ENCODE measurements around the gene CNGA2. TPM values are rescaled to one million over a fixed set of nuclear protein-coding genes. Genes with fewer than 3 reads are reported as not detected.

CNGA2 gene
- total RNA-seq, 1 experiment from 2014 or later = not detected

- H3K27me3 ChIP-seq (ENCODE audit: insufficient read depth, low read length) = 0 out of 2 replicates have a peak, but pooled peaks cover 14% of the 10 kb centered on the region
- no peak overlapping the region for H3K4me2 ChIP-seq (ENCODE audit: low read length)
- H3K9me3 ChIP-seq (ENCODE audit: control insufficient read depth in 1 of 2, insufficient read depth in 1 of 2, low read depth in 1 of 2, low read length in 2 of 2) = no peaks in the 10 kb centered on the region
- ChIA-PET POLR2A (no interaction called here), CTCF (no interaction called here), RAD21 (ENCODE audit: low non-redundant PET in 1 of 2, low total read pairs in 2 of 2, uncharacterized antibody in 2 of 2, unreplicated experiment in 2 of 2) (no interaction called here)
- no peaks in the 10 kb centered on the region for H3K36me3 ChIP-seq (ENCODE audit: control insufficient read depth in 1 of 2, insufficient read depth in 2 of 2, low read length in 2 of 2)
- no peaks in the 10 kb centered on the region for H3K79me2 ChIP-seq (ENCODE audit: insufficient read depth, low read length)
- H3K9ac ChIP-seq (ENCODE audit: low read length) = no peak overlapping the region
- DNase-seq (ENCODE audit: low read depth, low spot score) (no peak), ATAC-seq (no peak)
- no peaks in the 10 kb centered on the region for H4K20me1 ChIP-seq (ENCODE audit: insufficient read depth)
- H3K4me1 ChIP-seq (ENCODE audit: control insufficient read depth in 1 of 2, insufficient read depth in 2 of 2, low read length in 2 of 2) = no peaks in the 10 kb centered on the region
- intact Hi-C loops (cut with micrococcal nuclease) = no loop called here
- H3K4me3 ChIP-seq (replicated peaks in 1 of 2; ENCODE audit: low read depth in 1 of 2, low read length in 2 of 2) = no peak overlapping the region
- no peak for TF ChIP-seq ZFX (IDR thresholded peaks at IDR 0.05)
- no peak for TF ChIP-seq JUND (IDR thresholded peaks at IDR 0.05)
- TF ChIP-seq, protein P1, sequence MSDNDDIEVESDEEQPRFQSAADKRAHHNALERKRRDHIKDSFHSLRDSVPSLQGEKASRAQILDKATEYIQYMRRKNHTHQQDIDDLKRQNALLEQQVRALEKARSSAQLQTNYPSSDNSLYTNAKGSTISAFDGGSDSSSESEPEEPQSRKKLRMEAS (IDR thresholded peaks at IDR 0.05) = no peak
- no peak for TF ChIP-seq REST (IDR thresholded peaks at IDR 0.05; ENCODE audit: low read depth)
- no peak for TF ChIP-seq ATF3 (IDR thresholded peaks at IDR 0.05)
- TF ChIP-seq EGR1 (IDR thresholded peaks at IDR 0.05; ENCODE audit: low read depth) = no peak
- no peak for TF ChIP-seq ZNF274 (IDR thresholded peaks at IDR 0.05; ENCODE audit: low read depth, low read length)
- TF ChIP-seq SP1 (IDR thresholded peaks at IDR 0.05; ENCODE audit: low read depth) = no peak
- TF ChIP-seq CEBPB (IDR thresholded peaks at IDR 0.05; ENCODE audit: low read depth) = no peak
- TF ChIP-seq, protein P2, sequence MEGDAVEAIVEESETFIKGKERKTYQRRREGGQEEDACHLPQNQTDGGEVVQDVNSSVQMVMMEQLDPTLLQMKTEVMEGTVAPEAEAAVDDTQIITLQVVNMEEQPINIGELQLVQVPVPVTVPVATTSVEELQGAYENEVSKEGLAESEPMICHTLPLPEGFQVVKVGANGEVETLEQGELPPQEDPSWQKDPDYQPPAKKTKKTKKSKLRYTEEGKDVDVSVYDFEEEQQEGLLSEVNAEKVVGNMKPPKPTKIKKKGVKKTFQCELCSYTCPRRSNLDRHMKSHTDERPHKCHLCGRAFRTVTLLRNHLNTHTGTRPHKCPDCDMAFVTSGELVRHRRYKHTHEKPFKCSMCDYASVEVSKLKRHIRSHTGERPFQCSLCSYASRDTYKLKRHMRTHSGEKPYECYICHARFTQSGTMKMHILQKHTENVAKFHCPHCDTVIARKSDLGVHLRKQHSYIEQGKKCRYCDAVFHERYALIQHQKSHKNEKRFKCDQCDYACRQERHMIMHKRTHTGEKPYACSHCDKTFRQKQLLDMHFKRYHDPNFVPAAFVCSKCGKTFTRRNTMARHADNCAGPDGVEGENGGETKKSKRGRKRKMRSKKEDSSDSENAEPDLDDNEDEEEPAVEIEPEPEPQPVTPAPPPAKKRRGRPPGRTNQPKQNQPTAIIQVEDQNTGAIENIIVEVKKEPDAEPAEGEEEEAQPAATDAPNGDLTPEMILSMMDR (IDR thresholded peaks at IDR 0.05 in 2 of 3, conservative IDR thresholded peaks at IDR 0.05 in 1 of 3; ENCODE audit: borderline replicate concordance in 1 of 3, insufficient read depth in 1 of 3, low read depth in 2 of 3, low read length in 2 of 3) = no peak
- TF ChIP-seq POLR2AphosphoS5 (IDR thresholded peaks at IDR 0.05; ENCODE audit: low read depth, low read length) = no peak
- TF ChIP-seq ELF1 (IDR thresholded peaks at IDR 0.05; ENCODE audit: borderline replicate concordance, low read depth) = no peak
- no peak for TF ChIP-seq FOSL1 (IDR thresholded peaks at IDR 0.05; ENCODE audit: low read depth)
- TF ChIP-seq, protein P3, sequence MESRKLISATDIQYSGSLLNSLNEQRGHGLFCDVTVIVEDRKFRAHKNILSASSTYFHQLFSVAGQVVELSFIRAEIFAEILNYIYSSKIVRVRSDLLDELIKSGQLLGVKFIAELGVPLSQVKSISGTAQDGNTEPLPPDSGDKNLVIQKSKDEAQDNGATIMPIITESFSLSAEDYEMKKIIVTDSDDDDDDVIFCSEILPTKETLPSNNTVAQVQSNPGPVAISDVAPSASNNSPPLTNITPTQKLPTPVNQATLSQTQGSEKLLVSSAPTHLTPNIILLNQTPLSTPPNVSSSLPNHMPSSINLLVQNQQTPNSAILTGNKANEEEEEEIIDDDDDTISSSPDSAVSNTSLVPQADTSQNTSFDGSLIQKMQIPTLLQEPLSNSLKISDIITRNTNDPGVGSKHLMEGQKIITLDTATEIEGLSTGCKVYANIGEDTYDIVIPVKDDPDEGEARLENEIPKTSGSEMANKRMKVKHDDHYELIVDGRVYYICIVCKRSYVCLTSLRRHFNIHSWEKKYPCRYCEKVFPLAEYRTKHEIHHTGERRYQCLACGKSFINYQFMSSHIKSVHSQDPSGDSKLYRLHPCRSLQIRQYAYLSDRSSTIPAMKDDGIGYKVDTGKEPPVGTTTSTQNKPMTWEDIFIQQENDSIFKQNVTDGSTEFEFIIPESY (IDR thresholded peaks at IDR 0.05; ENCODE audit: extremely low read depth, insufficient replicate concordance, low read length) = no peak
- H3K9me2 ChIP-seq (ENCODE audit: insufficient read depth) = no peaks in the 10 kb centered on the region
- BruUV-seq (replicated peaks) = no TSS peak
- H2AFZ ChIP-seq (ENCODE audit: low read depth, low read length, poor library complexity, severe bottlenecking) = no peak overlapping the region
- no peak overlapping the region for H3K27ac ChIP-seq (ENCODE audit: low read depth, low read length)
Measured at GRCh38 chrX:151736685-151737084, 2.1 kb downstream of the CNGA2 start.
